Stimulated activated CD8-positive, alpha-beta memory T cell treated with anti-CD3 and anti-CD28 coated beads, Interleukin-12 subunit alpha, Interleukin-12 subunit beta, amount 100 ng/mL, for 24 hours (primary cell): ENCODE data around the gene DGKZ.

Experiments
- DNase-seq: peaks from one replicate; pipeline ENCODE4 v3.0.0-alpha.2; 2020; ENCODE audit errors: extremely low read depth

DGKZ gene

DNA sequence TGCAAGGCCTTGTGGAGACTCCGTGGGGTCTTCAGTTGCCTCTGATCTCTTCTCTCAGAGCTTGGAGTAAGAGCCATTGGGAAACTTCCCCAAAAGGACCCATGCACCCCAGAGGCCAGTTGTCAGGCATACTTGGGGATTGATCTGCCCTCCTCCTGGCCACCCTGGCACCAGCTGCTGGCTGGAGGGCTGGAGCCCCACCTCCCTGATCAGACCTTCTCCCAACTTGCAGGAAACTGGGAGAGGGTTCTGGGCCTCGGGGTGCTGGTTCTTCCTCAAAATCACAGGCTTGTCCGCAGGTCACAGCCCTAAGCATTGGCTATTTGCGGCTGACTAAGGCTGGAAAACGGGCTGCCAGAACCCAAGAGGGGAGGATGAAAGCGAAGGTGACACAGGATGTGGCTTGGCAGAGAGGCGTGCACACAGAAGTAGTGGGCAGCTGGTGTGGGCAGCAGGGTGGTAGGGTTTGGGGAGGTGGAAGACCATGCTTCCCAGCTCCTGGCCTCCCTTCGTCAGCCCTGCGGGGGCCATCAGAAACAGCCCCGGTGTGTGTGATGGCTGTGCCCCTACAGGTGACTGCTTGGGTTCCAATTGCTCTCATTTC lies 1.3 kb upstream of the DGKZ start:
- DNase-seq: no peak

DNA sequence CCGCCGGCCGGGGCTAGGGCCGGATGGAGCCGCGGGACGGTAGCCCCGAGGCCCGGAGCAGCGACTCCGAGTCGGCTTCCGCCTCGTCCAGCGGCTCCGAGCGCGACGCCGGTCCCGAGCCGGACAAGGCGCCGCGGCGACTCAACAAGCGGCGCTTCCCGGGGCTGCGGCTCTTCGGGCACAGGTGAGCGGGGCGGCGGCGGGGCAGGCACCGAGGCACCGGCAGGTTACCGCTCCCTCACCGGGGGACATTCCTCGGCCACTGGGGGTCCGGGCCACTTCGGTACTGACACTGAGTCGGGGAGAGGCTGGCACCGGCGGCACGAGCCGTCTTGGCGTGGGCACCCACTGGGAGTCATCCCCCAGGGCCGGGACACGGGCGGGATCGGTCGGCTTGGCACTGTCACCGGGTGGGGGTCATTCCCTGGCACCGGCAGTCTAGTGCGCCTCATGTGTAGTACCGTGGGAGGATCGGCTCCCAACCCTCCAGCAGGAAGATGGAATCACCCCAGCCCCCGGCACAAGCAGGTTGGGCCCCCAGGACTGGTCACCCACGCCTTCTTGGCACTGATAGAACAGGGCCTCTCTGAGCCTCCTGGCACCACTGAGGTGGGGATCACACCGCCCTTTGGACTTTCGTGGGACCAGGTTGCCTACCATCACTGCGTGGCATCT lies 511 bp downstream of the DGKZ start:
- no peak for DNase-seq

DNA sequence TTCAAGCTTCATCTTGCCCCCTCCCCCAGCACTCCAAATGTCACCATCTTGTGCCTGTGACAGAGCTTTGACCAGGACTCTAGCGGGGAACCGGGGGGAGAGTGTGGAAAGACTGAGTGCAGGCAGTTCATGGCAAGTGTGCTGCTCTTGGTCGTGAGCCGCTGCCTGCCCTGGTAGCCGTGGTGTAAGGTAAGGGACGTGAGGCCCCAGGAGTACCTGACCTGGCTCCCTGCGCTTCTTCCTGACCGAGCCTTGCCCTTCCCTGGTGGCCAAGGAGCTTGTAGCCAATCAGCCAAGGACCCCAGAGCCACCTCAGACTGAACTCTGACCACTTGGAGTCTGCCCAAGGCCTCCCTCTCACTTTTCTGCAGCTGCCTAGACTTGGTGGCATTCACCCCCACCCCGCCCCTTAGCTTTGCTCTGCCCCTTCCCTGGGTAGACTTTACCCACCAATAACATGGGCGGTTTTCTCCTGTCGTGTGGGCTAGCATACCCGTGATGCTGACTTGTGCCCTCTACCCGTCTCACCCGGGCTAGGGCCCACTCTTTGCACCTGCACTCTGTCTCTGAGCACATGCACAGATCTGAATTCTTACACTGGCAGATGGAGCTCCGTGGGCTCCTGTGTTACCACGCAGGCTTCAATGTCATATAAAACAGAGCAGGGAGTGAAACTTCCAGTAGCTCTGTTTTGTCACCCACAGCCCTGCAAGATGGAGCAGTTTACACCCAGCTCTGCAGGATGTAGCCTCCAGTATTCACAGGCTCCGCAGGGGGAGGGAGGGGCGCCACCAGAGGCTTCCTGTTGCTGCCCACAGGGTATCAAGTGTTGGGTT lies 1.5 kb downstream of the DGKZ start:
- no peak for DNase-seq

DNA sequence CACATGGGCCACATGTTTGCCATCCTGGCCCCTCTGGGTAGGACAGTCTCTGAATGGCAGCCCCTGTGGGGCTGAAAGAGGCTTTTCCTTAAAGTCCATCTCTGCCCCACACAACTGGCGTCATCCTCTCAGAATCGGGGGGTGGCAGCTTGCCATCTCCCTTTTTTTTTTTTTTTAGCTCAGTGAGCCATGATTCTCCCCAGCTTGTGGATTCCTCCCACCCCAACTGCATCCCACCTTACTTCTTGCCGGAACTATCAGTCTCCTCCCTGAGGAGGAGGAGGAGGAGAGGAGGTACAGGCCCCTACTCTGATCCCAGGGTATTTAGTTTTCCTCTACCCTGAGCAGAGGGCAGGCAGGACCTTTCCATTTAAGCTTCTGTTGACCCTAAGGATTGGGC lies 3.4 kb downstream of the DGKZ start:
- no peak for DNase-seq

DNA sequence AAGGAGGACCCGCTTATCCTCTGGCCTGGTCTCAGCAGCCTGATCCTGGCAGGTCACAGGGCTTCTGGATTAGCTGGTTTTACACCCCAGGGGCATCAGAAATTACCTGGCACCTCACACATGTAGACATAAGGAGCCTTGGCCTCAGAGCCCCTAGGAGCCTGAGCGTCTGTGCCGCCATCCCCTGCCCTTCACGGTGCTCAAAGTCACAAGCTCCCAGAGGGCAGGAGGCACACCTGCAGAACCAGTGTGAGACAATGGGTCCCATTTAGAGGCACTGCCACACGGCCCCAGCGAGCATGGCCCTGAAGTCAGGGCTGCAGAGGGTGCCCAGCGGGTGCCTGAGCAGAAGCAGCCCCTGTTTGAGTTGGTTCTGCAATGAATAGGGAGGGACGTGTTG lies 3.9 kb downstream of the DGKZ start:
- DNase-seq: no peak

DNA sequence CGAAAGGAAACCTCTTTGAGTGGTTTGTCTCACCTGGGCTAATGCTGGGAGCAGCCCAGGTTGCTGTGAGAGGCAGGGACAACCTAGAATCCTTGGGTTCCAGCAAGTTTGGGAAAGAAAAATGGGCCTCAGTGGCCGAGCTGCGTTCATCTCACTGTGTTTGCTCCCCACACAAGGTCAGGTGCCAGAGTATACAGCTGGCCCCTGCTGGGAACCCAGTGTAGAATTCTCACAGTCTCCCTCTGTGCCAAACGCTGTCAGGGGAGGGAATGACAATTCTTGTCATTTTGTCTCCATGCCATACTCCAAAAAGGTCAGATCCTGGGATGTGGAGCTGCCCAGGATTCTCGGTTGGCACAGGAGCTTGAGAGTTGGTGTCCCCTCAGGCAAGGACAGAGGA lies 4.3 kb downstream of the DGKZ start:
- no peak for DNase-seq

DNA sequence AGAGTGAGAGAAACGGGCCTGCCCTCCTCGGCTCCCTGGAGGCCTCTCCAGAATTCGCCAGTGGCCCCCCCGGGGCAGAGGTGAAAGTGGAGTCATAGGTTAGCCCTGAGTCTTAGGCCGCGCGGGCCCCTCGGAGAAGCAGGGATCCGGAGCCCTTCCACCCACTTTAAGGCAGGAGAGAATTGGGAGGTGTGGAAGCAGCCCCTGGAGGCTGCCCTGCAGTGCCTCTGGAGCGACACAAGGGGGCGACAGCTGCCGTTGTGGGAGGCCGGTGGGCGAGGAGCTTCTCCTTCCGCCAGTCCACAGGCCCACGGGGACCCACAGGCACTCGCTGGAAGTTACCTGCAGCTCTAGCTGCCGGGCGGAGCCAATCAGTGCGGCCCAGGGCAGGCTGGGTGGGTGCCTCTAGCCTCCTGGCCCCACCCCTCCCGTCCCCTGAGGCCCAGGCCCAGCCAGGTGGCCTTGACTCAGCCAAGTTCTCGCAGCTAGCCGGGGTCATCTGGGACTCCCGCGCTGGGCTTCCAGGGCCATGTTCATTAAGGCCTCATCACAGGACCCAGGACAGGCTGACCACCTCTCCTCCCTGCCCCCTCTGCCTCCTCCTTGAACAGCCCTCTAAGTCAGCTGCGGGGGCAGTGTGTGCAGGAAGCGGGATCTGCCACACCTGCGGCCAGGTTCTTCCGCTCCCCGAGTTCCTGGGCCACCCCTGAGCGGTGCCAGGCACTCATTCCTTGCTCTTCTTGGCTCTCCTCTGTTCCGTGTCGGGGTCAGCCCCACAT lies 5.0 kb downstream of the DGKZ start:
- DNase-seq: no peak

DNA sequence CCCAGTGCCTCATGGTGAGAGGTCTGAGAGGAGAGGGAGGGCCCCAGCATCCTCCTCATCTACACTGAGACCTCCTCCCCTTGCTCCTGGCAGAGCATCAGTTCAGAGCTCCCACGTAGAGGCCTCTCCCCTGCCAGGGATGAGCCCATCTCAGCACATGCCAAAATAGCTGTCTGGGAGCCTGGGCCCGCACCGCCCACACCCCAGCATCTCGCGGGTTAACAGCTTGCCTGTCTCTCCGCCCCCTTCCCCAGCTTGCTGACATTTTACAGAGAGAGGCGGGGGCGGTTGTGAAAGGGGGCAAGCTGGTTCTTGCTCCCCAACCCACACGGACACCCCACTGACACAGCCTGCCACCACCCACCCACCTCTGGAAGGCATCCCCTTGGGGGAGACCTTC lies 6.4 kb downstream of the DGKZ start:
- no peak for DNase-seq

DNA sequence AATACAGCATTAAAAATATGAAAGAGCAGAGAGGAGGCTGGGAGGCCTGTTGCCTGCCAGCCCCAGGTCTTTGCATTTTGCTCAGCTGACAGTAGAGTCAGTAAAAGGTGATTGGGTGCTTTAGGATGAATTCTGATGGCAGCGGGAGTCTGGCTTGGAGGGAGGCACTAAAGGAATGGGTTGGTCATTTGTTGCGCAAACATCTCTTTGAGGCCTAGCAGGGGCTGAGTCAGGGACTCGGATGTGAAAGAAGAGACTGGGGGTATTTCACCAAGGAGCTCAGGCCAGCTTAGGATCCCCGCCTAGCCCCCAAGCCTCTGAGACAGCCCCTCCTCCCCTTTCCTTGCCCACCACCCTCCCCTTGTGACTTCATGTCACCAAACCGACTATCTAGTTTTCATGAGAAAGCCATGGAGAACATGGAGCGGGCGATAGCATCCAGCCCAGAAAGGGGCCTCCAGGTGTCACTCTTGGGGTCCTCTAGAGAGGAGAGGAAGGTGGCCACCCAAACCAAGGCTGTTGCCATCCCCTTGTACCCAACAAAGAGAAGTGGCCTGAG lies 9.7 kb downstream of the DGKZ start:
- no peak for DNase-seq

DNA sequence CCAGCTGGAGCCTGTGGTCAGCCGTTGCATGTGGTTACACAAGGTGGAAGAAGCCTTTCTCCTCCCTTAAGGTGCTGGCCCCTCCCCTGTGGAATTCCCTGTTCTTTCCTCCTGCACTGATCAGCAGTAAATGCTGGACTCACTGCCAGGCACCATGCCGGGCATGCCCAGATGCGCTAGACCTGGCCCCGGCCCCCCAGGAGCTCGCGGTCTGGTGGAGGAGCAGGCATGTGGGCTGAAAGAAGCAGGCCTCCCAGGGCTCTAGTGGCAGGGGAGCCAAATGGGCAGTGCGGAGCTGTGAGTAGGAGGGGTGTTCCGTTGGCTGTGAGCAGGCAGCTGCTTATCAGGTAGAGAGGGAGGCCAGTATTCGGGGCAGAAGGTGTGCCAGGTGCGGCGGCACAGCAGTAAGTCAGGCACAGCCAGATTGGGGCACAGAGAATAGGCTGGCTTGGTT lies 10.2 kb downstream of the DGKZ start:
- no peak for DNase-seq

DNA sequence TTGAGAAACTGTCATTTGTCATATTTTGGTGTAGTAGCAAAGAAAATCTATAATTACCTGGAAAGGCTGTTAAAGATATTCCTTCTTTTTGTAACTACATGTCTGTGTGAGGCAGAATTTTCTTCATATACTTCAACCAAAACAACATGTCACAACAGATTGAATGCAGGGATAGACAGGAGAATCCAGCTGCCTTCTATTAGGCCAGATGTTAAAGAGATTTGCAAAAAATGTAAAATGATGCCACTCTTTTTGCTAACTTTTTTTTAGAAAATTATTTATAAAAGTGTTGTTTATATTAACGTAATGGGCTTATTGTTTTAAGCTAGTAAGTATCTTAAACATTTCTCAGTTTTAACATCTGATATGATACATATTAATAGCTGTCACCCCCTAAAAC lies 12.7 kb downstream of the DGKZ start:
- DNase-seq: no peak

DNA sequence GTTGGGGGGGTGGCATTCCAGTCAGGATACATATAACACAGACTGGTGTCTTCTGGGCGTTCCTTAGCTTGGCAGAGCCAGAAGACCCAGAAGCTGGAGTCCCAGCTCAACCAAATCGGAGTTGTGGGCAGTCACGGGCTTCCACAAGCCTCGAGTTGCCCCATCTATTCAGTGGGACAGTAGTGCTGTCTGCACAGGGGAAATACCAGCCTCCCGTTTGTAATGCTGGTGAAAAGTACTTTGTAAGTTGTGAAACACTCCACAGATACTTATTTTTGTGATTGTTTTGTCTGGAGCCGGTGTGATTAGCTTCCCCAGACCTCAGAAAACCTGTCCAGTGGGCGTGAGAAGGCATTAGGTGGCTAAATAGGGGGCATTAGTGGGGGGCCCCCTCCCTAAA lies 13.6 kb downstream of the DGKZ start:
- no peak for DNase-seq

DNA sequence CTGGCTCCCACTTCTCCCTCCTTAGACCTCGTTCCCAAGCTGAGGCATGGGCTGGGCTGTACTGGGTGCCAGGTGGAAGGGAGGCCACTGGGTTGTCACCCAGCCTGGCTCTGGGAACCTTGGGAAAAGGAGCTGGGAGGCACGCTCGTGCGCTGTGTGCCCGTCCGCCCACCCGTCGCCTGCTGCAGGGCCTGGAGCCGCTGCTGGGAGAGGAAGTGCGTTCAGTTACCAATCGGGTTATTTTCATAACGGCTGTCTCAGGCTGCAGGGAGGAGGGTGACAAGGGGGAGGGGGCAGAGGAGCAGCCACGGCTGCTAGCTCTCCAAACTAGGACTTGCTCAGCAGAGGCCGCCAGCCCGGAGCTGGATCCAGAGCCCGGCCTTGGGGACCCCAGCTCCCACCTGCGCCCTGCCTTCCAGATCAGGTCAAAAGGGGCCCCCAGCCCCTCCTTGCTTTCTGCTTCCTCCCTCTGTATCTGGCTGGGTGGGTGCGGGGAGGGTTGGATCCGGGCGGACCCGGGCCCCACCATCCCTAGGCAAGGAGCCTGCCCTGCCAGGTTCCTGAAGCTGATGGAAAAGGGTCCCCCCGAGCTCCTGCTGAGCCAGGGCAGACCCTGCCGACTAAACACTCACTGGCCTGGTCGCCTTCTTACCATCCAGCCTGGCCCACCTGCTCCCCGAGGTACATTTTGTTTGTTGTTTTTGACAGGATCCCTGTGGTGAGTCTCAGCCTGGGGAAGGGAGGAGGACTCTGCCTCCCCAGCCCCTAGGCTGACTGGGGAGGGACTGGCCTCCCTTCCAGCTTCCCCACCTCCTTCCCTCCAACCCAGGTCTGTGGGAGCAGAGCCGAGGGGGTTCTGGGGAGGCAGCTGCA lies 14.3 kb downstream of the DGKZ start:
- no peak for DNase-seq

DNA sequence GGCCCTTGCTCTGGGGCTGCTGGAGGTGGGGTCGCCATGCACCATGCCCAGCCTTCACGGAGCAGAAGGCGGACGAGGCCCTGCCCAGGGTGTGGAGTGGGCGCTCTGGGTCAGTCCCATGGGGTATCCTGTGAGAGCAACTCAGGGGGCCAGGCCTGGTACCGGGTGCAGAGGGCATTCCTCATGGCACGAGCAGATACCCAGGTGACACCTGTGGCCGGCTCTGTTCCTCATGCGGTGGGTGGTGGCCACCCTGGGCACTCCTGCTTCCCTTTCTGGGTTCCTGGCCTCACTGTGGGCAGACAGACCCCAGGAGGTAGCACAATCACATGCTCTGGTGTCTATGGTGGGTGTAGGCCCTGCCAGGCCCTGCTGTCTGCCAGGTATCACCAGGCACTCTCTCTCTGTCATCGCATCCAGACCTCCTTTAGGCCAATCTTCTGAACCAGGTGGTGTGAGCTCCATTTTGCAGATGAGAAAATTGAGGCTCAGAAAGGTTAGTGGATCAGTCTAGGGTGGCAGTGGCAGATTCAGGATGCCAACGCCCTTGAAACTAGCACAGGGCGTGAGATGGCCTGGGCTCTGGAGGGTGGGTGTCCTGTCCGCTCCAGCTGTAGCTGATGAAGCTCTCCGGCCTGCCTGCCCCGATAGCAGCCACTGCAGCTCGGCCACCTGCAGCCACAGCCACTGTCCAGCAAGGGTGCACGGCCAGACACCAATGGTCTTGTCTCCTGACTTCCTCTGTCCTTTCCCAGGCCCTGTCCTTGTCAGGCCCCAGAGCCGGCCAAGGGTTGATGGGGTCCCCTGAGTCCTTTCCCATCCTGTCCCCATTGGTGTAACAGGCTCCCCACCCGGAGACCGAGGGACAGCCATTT lies 15.1 kb downstream of the DGKZ start:
- DNase-seq: no peak

DNA sequence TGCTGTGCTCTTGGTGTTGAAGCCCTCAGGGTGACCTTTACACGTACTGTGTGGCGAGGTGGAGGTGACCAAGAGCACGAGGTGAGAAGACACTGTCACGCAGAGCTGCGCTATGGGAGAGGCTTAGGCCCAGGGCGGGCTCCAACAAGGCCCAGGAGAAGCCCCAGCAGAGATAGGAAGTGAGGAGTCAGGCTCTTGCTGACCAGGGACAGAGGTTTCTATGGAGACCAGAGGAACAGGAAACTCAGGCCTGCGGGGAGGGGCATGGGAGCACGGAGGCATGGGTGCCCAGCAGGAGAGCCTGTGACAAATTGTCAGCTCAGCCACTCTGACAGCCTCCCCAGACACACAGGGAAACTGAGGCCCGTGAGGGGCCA lies 15.8 kb downstream of the DGKZ start:
- no peak for DNase-seq

DNA sequence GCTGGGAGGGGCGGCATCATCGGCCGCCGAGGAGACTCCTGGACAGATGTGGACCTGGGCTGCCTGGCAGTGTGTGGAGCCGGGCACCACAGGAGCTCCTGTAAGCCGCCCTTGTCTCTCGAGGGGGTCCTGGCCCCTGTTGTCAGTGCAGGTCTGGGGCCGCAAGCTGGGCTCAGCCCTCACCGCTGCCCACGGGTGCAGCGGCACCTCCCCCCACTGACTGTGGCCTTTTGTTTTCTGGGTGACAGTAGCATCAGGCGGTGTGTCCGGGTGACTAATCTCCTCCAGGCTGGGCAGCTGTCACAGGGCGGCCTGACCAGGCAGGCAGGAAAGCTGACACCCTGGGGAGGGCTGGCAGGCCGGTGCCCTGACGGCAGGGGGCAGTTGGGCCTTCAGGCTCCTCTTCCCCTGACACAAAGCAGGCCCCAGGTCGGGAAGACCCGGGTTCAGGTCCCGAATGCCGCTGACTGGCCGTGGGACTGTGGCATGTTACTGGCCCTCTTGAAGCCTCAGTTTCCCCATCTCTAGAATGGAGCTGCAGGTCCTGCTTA lies 16.3 kb downstream of the DGKZ start:
- DNase-seq: no peak

DNA sequence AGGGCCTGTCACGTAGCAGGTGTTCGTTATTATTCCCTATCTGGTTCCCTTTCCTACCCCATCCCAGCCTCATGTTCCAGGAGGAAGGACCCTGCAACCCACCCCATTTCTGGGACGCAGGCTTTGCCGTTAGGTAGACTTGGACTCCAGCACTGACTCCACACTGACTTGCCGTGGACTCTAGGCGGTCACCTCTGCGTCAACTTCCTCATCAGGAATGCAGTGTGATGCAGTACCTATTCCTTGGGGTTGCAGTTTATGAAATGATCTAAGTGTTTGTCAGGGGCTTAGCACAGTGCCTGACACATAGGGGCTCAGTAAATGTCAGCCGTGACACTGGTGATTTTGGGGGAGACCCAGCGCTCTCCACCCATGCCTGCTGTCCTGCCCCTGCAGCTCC lies 16.8 kb downstream of the DGKZ start:
- DNase-seq: no peak

DNA sequence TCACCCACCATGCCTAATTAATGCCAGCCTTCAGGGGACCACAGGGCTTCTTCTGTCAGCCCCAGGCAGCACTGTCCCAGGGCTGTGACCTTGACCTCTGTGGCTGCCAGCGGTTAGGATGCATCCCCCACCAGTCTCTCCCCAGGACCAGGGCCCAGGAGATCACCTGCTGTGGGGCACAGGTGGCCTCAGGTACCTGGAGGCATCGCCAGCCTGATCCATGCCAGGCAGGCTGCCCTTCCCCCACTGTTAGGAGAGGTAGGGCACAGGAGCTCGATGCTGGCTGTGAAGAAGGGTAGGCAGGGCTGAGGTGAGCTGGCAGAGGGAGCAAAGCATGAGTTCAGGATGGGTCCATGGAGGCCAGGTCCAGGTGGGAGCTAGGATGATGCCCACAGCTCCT lies 17.5 kb downstream of the DGKZ start:
- DNase-seq: no peak

DNA sequence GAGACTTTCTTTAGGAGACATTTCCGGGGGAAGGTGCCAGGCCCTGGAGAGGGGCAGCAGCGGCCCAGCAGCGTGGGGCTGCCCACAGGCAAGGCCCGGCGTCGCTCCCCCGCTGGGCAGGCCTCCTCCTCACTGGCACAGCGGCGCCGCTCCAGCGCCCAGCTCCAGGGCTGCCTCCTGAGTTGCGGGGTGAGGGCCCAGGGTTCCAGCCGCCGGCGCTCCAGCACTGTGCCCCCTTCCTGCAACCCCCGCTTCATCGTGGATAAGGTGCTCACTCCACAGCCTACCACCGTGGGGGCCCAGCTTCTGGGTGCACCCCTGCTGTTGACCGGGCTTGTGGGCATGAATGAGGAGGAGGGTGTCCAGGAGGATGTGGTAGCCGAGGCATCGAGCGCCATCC lies 19.0 kb downstream of the DGKZ start:
- DNase-seq: no peak

DNA sequence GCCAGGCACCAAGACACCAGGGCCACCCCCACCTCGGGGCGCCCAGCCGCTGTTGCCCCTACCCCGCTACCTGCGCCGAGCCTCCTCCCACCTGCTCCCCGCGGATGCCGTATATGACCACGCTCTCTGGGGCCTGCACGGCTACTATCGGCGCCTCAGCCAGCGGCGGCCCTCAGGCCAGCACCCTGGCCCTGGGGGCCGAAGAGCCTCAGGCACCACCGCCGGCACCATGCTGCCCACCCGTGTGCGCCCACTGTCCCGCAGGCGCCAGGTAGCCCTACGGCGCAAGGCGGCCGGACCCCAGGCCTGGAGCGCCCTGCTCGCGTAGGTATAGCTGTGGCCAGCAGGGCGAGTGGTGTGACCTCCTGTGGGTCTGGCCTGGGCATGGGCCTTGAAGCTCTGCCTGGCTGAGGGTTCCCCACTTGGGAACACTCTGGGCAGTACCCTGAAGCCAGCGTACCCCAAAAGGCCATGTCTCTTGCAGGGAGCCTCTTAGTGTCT lies 19.4 kb downstream of the DGKZ start:
- DNase-seq: no peak
